Endometrial microvascular endothelial cells (primary cell): Measurements from ENCODE around the gene CDK1. TPM values are rescaled to one million over a fixed set of nuclear protein-coding genes. Genes with fewer than 3 reads are reported as not detected.

Experiments
- in situ Hi-C: cut with HindIII; loops from 2 replicates; pipeline ENCODE4 v1.10.0; 2017; ENCODE audit warnings: low sequenced_read_pairs, low pct_unique_long_range_greater_than_20kb; ENCODE audit errors: inconsistent ontology term
- total RNA-seq: library from RNA; depleted of rRNA; stranded (reverse); fragments of >200 nt; gene quantifications from one replicate; pipeline ENCODE4 v1.2.3, GENCODE V29; 2015; ENCODE audit errors: inconsistent ontology term

Gene CDK1
- total RNA-seq, 1 donor from 2014 or later, result 106 TPM

DNA sequence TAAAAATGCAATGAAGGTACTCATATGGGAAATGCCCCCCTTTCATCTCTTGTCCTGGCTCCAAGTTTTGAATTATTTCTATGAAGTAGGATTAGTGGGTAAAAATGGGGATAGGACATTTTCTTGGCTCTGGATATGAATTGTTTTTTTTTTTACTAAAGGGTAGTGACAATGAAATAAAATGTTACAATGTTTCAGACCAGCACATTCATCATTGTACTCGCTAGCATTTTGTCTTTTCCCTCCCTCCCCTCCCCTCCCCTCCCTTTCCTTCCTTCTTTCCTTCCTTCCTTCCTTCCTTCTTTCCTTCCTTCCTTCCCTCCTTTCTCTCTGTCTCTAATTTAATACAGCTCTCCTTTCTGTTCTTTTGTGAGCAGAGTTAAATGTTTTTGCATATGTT lies 64.4 kb downstream of the CDK1 start:
- in situ Hi-C loops, result no loop called here

Other genes with a start within 250 kb of the CDK1 start
- 26.3 TPM for gene RHOBTB1, start 165.7 kb downstream of the CDK1 start, total RNA-seq